Esophagus muscularis mucosa (tissue), 4 donors: ENCODE data around the gene RARB.

ENCODE experiments used
- EP300 ChIP-seq: sonication (generic); formaldehyde crosslinking; IDR thresholded peaks from one replicate; pipeline ENCODE4 v1.6.1; 2017; ENCODE audit warnings: antibody characterized with exemption
- POLR2A ChIP-seq: fragments of 450-650 bp; IDR thresholded peaks from one replicate; pipeline ENCODE4 v1.6.1; 2017; ENCODE audit warnings: antibody characterized with exemption, moderate library complexity, mild to moderate bottlenecking, low read depth
- POLR2AphosphoS5 ChIP-seq, 2 donors: sonication (generic); formaldehyde crosslinking; IDR thresholded peaks; one replicate each; pipeline ENCODE4 v1.6.1; 2017; ENCODE audit warnings: antibody characterized with exemption in 2 of 2
- TF ChIP-seq, protein P1 (sequence below), 3 experiments: fragments of 200-600 bp in 2 of 3; fragments of 450-650 bp in 1 of 3; sonication (generic) in 2 of 3; IDR thresholded peaks; one replicate each; pipeline ENCODE4 v1.5.1; 2017 to 2019; ENCODE audit warnings: antibody characterized with exemption in 3 of 3, mild to moderate bottlenecking in 2 of 3, moderate library complexity in 1 of 3

DNA sequence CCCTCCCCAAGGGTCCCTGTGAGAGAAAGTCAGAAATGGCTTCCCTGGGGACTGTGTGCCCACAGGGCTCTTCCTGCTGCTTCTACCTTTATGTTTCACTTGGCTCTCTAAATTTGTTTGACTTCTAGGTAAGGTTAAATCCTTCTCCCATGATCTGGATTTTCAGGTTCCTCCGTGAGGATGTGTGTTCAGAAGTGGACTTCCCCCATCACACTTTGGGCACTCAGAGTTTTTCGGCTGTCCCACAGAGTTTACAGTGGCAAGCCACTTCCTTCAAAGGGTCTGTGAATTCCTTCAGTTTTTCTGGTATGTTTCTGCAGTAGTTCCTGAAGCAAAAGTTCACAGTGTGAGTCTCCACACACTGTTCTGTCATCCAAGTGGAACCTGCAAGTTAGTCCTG is 30.9 kb upstream of the RARB start:
- no peak for TF ChIP-seq EP300
- TF ChIP-seq, protein P1, sequence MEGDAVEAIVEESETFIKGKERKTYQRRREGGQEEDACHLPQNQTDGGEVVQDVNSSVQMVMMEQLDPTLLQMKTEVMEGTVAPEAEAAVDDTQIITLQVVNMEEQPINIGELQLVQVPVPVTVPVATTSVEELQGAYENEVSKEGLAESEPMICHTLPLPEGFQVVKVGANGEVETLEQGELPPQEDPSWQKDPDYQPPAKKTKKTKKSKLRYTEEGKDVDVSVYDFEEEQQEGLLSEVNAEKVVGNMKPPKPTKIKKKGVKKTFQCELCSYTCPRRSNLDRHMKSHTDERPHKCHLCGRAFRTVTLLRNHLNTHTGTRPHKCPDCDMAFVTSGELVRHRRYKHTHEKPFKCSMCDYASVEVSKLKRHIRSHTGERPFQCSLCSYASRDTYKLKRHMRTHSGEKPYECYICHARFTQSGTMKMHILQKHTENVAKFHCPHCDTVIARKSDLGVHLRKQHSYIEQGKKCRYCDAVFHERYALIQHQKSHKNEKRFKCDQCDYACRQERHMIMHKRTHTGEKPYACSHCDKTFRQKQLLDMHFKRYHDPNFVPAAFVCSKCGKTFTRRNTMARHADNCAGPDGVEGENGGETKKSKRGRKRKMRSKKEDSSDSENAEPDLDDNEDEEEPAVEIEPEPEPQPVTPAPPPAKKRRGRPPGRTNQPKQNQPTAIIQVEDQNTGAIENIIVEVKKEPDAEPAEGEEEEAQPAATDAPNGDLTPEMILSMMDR (IDR thresholded peaks at IDR 0.05): no peak
- no peak for TF ChIP-seq POLR2AphosphoS5 (IDR thresholded peaks at IDR 0.05)
- TF ChIP-seq POLR2A: no peak
